OCI-LY1 (cell line): ENCODE measurements around the gene CACNA1C.

Source experiments
- H2AFZ ChIP-seq: fragments of 200-600 bp; sonication (generic), shearing (Covaris generic); 2 replicates; pipeline ENCODE4 v1.6.0; 2014; ENCODE audit warnings: antibody characterized with exemption, mild to moderate bottlenecking, low read length
- H3F3A ChIP-seq: fragments of 200-600 bp; sonication (generic), shearing (Covaris generic); 2 replicates; pipeline ENCODE4 v1.6.0; 2014; ENCODE audit warnings: mild to moderate bottlenecking, antibody characterized with exemption, low read length, moderate library complexity; ENCODE audit not compliant: insufficient read depth
- H3K27ac ChIP-seq: fragments of 200-600 bp; sonication (generic); 2 replicates; pipeline ENCODE4 v1.5.1; 2014; ENCODE audit warnings: low read length, mixed run types, mild to moderate bottlenecking, low read depth; ENCODE audit not compliant: poor library complexity, severe bottlenecking
- H3K27me3 ChIP-seq: fragments of 200-600 bp; sonication (generic); 2 replicates; pipeline ENCODE4 v1.6.0; 2014; ENCODE audit warnings: antibody characterized with exemption, mild to moderate bottlenecking, low read length, moderate library complexity; ENCODE audit not compliant: insufficient read depth
- H3K36me3 ChIP-seq: fragments of 200-600 bp; sonication (generic); 2 replicates; pipeline ENCODE4 v1.6.1; 2014; ENCODE audit warnings: mild to moderate bottlenecking, antibody characterized with exemption, low read length, moderate library complexity, mixed read lengths; ENCODE audit not compliant: insufficient read depth
- H3K4me1 ChIP-seq: fragments of 200-600 bp; sonication (generic); 2 replicates; pipeline ENCODE4 v1.5.1; 2014; ENCODE audit warnings: mild to moderate bottlenecking, low read length, moderate library complexity; ENCODE audit not compliant: insufficient read depth, severe bottlenecking
- H3K4me2 ChIP-seq: fragments of 200-600 bp; sonication (generic), shearing (Covaris generic); 2 replicates; pipeline ENCODE4 v1.6.1; 2014; ENCODE audit warnings: low read length
- H3K4me3 ChIP-seq: fragments of 200-600 bp; sonication (generic); 2 replicates; pipeline ENCODE4 v1.5.1; 2014; ENCODE audit warnings: low read length, low read depth, mild to moderate bottlenecking, mixed read lengths; ENCODE audit not compliant: poor library complexity, severe bottlenecking
- H3K79me2 ChIP-seq: fragments of 200-600 bp; shearing (Covaris generic); 2 replicates; pipeline ENCODE4 v1.6.1; 2016; ENCODE audit warnings: mixed run types, low read length, mixed read lengths; ENCODE audit not compliant: insufficient read depth
- H3K9ac ChIP-seq: fragments of 200-600 bp; sonication (generic), shearing (Covaris generic); 2 replicates; pipeline ENCODE4 v1.6.1; 2014; ENCODE audit warnings: mild to moderate bottlenecking, low read length, mixed read lengths
- H3K9me2 ChIP-seq: fragments of 200-600 bp; sonication (generic), shearing (Covaris generic); 2 replicates; pipeline ENCODE4 v1.6.1; 2014; ENCODE audit warnings: low read depth, mild to moderate bottlenecking, low read length, mixed read lengths
- H3K9me3 ChIP-seq: fragments of 200-600 bp; shearing (Covaris generic); 2 replicates; pipeline ENCODE4 v1.6.1; 2014; ENCODE audit warnings: low read length, mixed read lengths
- H4K20me1 ChIP-seq: fragments of 200-600 bp; sonication (generic), shearing (Covaris generic); 2 replicates; pipeline ENCODE4 v1.6.0; 2016; ENCODE audit warnings: mild to moderate bottlenecking, low read length; ENCODE audit not compliant: insufficient read depth
- EZH2 ChIP-seq: fragments of 200-600 bp; sonication (generic), shearing (Covaris generic); IDR thresholded peaks from 2 replicates; pipeline ENCODE4 v1.8.0; 2017; ENCODE audit warnings: borderline replicate concordance, mixed run types, mild to moderate bottlenecking, antibody characterized with exemption, low read length, moderate library complexity, mixed read lengths
- TF ChIP-seq, protein P1 (sequence below): fragments of 200-600 bp; sonication (generic), shearing (Covaris generic); IDR thresholded peaks from 2 replicates; pipeline ENCODE4 v1.5.1; 2017; ENCODE audit warnings: mild to moderate bottlenecking, antibody characterized with exemption, low read length, moderate library complexity, mixed read lengths

Gene CACNA1C

DNA sequence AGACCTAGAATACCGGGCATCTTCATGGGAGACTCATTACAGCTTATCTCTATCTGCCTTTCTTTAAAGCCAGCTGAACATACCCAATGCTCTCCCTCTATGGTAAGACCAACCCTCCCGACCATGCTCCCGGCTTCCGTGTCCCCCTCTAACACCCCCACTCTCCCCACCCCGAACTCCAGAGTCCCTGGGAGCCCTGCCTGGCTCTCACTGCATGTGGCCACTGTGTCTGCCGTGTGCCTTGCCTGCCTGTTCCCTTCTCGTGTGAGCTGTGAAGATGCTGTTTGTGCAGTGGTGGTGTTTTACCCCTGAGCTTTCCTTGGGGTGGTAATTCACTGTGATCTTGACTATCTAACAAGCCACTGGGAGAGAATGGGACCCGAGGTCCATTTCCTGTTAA, 595.6 kb downstream of the CACNA1C start:
- TF ChIP-seq, protein P1, sequence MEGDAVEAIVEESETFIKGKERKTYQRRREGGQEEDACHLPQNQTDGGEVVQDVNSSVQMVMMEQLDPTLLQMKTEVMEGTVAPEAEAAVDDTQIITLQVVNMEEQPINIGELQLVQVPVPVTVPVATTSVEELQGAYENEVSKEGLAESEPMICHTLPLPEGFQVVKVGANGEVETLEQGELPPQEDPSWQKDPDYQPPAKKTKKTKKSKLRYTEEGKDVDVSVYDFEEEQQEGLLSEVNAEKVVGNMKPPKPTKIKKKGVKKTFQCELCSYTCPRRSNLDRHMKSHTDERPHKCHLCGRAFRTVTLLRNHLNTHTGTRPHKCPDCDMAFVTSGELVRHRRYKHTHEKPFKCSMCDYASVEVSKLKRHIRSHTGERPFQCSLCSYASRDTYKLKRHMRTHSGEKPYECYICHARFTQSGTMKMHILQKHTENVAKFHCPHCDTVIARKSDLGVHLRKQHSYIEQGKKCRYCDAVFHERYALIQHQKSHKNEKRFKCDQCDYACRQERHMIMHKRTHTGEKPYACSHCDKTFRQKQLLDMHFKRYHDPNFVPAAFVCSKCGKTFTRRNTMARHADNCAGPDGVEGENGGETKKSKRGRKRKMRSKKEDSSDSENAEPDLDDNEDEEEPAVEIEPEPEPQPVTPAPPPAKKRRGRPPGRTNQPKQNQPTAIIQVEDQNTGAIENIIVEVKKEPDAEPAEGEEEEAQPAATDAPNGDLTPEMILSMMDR = no peak
- Histone ChIP-seq H3K4me1 (no peaks in the 10 kb centered on the region), H3K36me3 (no peaks in the 10 kb centered on the region)

GRCh38 chr12:2649201-2650030, 596.6 kb downstream of the CACNA1C start:
- Histone ChIP-seq H3K27ac (no peak overlapping the region), H3K4me3 (no peak overlapping the region), H3K9ac (no peak overlapping the region), H3K4me1 (no peaks in the 10 kb centered on the region), H3K36me3 (no peaks in the 10 kb centered on the region), H3K79me2 (no peaks in the 10 kb centered on the region), H3F3A (no peaks in the 10 kb centered on the region), H4K20me1 (no peaks in the 10 kb centered on the region), H3K27me3 (0 out of 2 replicates have a peak, but pooled peaks cover 6% of the 10 kb centered on the region), H3K9me3 (no peaks in the 10 kb centered on the region), H3K9me2 (no peaks in the 10 kb centered on the region), H3K4me2 (no peak overlapping the region), H2AFZ (no peak overlapping the region)
- no peak for TF ChIP-seq EZH2
- TF ChIP-seq, protein P1 = no peak

More for the DNA sequence above, 595.6 kb downstream of the CACNA1C start:
- Histone ChIP-seq H3K4me3 (no peak overlapping the region), H3K27me3 (0 out of 2 replicates have a peak, but pooled peaks cover 6% of the 10 kb centered on the region), H3K27ac (no peak overlapping the region), H3K9me3 (no peaks in the 10 kb centered on the region), H2AFZ (no peak overlapping the region), H3K9me2 (no peaks in the 10 kb centered on the region), H3K9ac (no peak overlapping the region), H4K20me1 (no peaks in the 10 kb centered on the region), H3K4me2 (no peak overlapping the region), H3K79me2 (no peaks in the 10 kb centered on the region), H3F3A (no peaks in the 10 kb centered on the region)

DNA sequence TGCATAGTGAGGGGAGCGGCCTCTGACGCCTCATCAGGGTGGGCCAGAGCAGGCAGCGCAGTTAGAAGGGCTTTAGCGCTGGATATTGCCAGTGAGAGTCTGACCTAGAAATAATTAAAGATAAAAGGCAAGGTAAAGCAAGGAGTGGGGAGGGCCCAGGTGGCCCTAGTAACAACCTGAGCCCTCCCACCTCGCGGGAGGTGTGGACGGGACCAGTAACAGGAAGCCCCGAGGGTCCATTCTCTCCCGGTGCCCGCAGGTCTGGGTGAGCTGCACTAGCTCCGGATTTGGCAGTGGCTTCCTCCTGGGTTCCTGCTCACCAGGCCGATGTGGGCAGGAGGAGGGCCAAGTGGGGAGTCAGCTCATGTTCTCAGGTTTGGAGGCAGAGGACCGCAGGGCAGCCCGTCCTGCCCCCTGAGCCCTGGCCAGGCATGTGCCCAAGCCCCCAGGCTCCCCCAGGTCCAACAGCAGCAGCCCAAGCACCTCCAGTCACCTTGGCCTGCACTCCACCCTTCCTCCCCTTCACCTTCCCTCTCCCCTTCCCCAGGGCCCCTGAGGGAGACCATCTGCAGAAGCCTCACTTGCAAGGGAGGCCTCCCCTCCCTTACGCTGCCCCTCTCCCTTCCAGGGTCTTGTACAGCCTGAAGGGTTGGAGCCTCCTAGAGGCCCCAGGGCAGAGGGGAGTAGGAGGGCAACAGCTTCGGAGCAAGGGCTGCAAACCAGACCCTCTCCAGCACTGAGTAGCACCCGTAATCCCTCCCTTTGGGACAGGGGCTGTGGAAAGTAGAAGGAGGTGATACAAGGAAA, 597.7 kb downstream of the CACNA1C start:
- Histone ChIP-seq H3F3A (no peaks in the 10 kb centered on the region), H3K4me3 (no peak overlapping the region), H3K27me3 (0 out of 2 replicates have a peak, but pooled peaks cover 6% of the 10 kb centered on the region), H3K79me2 (no peaks in the 10 kb centered on the region), H4K20me1 (no peaks in the 10 kb centered on the region), H2AFZ (no peak overlapping the region), H3K4me2 (no peak overlapping the region), H3K4me1 (no peaks in the 10 kb centered on the region), H3K9me2 (no peaks in the 10 kb centered on the region), H3K9me3 (no peaks in the 10 kb centered on the region), H3K36me3 (no peaks in the 10 kb centered on the region), H3K27ac (no peak overlapping the region), H3K9ac (no peak overlapping the region)
- TF ChIP-seq, protein P1 = no peak
- no peak for TF ChIP-seq EZH2
